Stimulated activated CD4-positive, alpha-beta T cell treated with anti-CD3 and anti-CD28 coated beads, Interleukin-1b, Interleukin-23, amount 100 ng/mL, for 4 hours (primary cell): ENCODE data around the gene GTPBP4.

Source experiments
- DNase-seq, 2 donors: peaks; one replicate each; pipeline ENCODE4 v3.0.0-alpha.2; 2020; ENCODE audit warnings: low read depth in 2 of 2

The GTPBP4 gene

GRCh38 chr10:966466-967235, 21.6 kb upstream of the GTPBP4 start:
- no peak for DNase-seq

GRCh38 chr10:968546-969199, 19.6 kb upstream of the GTPBP4 start:
- no peak for DNase-seq

GRCh38 chr10:969473-970150, 18.6 kb upstream of the GTPBP4 start:
- no peak for DNase-seq

DNA sequence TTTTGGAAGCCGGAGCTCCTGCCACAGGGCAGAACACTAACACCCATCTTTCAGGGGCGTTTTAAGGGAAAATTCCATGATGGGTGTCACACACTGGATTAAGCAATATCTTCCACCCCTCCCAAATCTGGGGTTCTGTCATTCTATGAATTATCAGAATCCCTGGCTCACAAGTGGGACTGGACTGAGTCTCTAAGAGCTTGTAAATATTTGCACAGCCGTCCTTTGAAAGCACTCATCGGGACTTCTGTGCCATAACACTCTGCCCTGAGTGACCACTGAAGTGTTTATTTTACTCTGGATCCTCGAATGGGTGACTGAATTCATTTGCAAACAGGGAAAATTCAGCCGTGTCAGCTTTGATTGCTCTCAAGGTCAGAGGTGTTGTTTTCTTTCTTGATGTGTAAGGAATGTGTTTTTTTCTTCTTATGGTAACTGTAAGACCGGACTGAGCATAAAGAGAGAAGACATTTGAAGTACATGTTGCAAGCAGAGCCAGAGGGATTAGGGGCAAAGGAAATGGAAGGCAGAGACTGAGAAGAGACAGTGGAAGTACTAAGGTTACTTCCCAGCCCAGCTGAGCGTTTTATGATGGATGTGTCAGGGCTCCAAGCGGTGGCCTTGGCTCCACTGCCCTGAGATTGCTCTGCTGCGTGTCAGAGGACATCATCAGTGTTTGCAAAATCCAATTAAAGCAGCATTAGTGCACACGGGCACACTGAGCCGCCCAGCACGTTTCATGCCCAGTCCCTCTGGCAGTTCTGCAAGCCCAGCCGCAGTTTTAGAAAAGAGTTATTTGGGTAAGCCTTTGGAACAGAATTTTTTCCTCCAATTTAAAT, 17.7 kb upstream of the GTPBP4 start:
- no peak for DNase-seq

DNA sequence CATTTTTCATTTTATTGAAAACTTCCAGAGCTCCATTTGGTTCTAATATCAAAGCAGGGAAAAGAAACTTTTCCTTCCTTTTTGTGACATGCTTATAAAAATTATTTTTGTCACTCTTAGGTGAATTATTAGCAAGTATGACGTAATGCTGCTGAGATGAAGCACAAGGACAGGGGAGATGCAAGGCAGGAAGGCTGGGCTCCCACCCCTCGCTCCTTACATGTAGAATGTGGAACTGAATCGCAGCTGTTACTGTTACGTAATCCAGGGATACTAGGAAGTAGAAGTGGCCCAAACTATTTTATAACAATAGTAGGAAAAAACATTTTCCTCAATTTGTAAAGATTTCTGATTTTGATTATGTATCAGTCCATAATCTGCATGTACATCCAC, 17.1 kb upstream of the GTPBP4 start:
- DNase-seq = no peak

GRCh38 chr10:971613-972012, 16.6 kb upstream of the GTPBP4 start:
- no peak for DNase-seq

GRCh38 chr10:972763-973162, 15.5 kb upstream of the GTPBP4 start:
- DNase-seq = no peak

DNA sequence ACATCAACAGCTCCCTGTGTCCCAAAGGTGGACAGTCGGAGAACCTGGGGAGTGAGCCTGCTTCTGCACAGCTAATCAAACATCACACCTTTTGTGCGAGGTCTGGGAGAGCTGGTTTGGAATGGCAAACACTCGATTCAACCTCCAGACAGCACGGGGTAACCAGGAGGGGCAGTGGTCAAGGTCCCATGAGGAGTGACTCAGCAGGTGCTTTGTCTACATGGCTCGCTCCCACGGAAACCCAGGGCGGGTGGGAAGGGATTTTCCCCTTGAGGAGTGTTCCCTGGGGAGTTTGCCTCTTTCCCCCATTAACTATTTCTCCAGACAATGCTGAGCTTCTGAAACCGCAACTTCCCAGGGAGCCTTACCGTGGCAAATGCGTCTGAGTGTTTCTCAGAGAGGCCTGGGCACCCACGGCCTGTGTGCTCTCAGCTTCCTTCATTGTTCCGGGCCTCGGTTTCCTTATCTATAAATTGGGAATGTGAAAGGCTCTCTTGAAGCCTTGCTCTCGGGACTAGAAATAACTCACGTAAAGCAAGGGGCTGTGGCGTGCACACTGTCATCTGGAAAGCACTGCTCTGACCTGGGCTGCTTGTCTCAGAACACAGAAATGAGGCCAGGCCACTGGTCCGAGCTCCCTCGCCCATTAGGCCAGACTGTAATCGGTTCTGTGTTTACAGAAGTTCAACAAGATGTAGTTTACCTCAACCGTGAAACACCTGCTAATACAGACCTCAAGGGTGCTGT, 14.0 kb upstream of the GTPBP4 start:
- DNase-seq = no peak

DNA sequence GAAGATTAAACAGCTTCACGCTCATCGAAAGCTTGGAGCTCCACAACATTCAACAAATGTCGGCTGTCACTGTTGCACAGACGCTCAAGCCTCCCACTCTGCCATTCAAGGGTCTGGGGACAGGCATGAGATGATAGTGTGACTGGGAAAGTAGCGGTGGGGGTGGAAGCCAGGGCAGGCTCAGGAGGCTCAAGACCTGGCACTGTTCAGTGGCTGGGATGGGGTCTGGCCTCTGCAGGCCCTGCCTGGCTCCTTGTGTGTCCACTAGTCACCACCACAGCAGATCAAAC, 13.5 kb upstream of the GTPBP4 start:
- DNase-seq = no peak

DNA sequence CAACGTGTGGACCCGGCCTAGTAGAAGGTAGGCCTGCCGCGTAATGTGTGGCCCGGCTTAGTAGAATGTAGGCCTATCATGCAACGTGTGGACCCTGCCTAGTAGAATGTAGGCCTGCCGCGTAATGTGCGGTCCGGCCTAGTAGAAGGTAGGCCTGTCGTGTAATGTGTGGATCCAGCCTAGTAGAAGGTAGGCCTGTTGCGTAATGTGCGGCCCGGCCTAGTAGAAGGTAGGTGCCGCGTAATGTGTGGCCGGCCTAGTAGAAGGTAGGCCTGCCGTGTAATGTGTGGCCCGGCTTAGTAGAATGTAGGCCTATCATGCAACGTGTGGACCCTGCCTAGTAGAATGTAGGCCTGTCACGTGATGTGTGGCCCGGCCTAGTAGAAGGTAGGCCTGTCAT, 11.9 kb upstream of the GTPBP4 start:
- DNase-seq = no peak

DNA sequence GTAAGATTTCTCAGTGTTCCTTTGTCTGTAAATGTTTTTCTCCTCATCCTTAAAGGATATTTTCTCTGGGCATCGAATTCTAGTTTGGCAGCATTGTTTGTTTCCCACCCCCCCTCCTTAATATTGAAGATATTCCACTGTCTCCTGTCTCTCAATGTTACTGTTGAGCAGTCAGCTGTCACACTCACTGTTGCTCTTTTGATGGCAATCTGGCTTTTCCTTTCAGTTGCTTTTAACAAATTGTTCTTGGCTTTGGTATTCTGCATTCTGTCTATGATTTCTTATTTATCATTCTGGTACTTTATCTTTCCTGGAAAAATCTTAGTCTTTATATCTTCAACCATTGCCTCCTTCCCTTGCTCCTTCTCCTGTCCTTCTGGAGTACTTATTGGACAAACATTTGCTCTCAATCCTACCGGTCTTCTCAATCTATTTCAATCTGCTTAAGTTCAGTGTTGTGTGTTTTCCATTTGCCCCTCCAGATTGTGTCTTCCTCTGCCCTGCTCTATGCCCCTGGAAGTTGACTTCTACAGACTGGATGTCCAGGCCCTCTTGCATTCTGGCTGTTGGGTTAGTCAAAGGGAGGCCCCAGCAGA, 9.3 kb upstream of the GTPBP4 start:
- no peak for DNase-seq

DNA sequence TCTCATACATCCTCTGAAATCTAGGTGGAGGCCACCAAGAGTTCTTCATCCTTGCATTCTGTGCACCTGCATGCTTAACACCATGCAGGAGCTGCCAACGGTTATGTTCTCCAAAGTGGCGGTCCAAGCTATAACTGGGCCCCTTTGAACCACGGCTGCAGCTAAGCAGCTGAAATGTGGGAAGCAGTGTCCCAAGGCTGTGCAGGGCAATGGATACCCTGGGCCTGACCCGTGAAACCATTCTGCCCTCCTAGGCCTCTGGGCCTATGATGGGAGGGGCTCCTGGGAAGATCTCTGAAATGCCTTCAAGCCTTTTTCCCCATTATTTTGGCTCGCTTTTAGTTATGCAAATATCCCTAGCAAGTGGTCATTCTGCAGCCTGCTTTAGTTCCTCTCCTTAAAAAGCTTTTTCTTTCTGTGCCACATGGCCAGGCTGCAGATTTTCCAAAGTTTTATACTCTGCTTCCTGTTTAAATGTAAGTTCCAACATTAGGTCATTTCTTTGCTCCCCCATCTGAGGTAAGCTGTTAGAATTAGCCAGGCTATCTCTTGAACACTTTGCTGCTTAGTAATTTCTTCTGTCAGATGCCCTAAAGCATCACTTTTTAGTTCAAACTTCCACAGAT, 7.7 kb upstream of the GTPBP4 start:
- no peak for DNase-seq

- no peak for DNase-seq
These were observed 4.8 kb upstream of the GTPBP4 start for GRCh38 chr10:983401-983800.

GRCh38 chr10:983971-984655, 4.1 kb upstream of the GTPBP4 start:
- no peak for DNase-seq

GRCh38 chr10:985361-985760, 2.9 kb upstream of the GTPBP4 start:
- no peak for DNase-seq

DNA sequence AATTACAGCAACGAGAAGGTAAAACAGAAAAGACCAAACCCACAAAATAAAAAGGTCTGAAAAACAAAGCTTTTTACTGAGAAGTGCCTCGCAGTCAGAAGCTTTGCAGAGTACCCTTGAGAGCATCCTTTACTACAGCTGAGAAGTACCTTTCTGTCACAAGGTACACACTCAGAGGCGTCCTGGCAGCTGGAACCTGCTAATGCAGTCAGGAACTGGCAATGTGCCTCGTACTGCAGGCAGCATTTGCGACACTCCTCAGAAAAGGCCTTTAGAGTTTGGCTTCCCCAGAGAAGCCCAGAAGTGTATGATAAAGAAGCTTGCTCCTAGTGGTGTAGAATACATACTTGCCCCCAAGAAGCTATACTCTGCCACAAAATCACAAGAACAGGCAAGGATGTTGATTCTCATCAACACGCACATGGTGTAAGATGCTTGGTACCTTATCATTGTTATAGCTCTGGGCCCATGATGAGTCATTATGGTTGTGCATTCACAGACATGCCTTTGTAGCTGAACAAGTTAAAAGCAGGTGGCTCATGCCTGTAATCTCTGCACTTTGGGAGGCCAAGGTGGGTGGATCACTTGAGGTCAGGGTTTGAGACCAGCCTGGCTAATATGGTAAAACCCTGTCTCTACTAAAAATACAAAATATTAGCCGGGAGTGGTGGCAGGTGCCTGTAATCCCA, 2.0 kb upstream of the GTPBP4 start:
- no peak for DNase-seq

DNA sequence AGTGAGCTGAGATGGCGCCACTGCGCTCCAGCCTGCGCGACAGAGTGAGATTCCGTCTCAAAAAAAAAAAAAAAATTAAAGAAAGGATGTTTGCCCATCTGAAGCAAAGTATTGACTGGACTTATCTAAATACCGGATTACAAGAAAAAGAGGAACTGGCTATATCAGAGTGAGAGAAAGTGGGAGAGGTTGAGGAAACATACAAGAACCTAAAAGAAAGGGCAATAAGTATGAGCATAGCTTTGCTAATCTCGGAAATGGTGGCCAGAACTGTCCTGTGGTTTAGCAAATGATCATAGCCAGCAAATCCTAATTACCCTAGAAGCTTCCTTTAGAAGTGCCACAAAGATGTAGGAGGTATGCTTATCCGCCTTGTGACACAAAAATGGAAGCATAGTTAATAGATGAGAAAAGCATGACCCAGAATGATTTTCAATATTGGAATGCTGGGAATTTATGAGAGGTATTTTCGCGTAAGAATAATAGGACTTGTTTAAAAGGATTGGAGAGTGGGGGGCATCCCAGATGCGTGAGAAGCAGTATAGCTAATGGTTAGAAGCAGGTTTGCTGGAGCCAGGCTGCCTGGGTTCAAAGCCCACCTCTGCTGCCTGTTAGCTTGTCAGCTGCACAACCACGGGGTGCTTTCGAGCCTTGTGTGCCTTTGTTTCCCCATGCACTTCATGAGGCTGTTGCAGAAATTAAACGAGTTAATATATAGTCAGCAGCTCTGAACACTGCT, 1.2 kb upstream of the GTPBP4 start:
- no peak for DNase-seq

- no peak for DNase-seq
These were observed 689 bp upstream of the GTPBP4 start for GRCh38 chr10:987620-987869.
